GM19463 (cell line): Measurements from ENCODE around the gene PEX26.
"Not testable (repeated sequence)": the region's sequence is repeated elsewhere in the genome, so short reads cannot be mapped to it uniquely, and the experiment has no call there.

Source experiments
- ATAC-seq: cut with Tn5 transposase; IDR thresholded peaks from one replicate; pipeline ENCODE4 v1.9.1; 2021; ENCODE audit warnings: mild to moderate bottlenecking, moderate library complexity; ENCODE audit not compliant: unreplicated experiment

The PEX26 gene

DNA sequence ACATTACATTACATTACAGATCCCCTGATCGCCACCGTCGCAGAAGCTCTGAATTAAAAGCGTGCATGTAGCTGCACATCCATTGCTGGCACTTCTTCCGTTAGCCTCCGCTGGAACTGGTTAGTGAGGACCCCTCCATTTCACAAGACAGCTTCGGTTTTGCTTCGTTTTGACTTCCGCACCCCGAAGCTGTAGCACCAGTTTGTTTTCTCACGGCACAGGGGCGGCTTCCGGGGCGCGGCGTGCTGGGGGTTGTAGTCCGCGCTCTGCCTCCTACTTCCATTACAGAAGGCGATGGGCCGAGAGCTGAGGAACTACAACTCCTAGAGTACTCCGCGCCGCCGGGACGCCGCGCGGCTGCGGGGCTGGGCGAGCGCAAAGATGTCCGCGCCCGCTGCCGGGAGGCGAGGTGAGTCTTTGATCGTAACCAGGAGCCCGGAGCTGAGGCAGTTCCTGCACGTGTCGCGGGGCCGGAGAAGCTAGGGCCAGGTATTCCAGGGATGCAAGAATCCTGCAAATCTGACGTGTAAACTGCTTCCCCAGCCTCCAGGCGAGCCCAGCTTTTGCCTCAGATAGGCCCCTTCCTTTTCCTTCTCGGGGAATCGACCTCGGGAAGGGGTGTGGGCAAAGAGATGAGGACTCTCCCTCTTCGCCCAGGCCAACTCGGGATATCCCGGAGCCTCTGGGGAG is at the start of gene PEX26:
Gene PEX26, plus strand, starts transcription at position 352 of the 690 bp plus-strand sequence. CDS start 387 bp downstream, outside the sequence.
- ATAC-seq = peak; percentile 96

DNA sequence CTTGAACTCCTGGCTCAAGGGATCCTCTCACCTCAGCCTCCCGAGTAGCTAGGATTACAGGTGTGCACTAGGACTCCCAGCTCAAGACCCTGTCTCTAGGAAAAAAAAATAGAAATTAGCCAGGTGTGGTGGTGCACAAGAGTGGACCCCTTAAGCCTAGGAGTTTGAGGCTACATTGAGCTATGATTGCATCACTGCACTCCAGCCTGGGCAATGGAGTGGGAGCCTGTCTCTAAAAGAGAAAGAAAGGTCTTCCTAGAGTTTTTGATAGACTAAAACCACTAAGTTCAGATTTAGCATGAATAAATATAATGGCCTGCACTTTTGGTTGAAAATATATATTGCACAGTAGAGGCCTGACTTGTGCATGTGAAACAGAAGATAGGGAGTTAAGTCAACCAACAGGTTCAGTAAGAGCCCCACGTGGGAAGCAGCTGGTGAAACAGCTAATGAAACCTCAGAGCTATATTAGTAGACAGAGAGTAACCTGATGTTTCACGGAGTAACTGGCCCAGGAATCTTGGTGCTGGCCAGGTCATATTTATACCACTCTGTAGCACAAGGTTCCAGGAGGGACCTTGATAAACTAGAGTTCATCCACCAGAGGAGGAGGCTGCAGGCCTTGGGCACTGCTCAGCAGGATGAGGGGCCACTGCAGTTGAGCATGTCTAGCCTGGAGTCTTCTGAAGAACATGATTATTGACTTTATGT is 48.8 kb upstream of the PEX26 start:
- no peak for ATAC-seq

DNA sequence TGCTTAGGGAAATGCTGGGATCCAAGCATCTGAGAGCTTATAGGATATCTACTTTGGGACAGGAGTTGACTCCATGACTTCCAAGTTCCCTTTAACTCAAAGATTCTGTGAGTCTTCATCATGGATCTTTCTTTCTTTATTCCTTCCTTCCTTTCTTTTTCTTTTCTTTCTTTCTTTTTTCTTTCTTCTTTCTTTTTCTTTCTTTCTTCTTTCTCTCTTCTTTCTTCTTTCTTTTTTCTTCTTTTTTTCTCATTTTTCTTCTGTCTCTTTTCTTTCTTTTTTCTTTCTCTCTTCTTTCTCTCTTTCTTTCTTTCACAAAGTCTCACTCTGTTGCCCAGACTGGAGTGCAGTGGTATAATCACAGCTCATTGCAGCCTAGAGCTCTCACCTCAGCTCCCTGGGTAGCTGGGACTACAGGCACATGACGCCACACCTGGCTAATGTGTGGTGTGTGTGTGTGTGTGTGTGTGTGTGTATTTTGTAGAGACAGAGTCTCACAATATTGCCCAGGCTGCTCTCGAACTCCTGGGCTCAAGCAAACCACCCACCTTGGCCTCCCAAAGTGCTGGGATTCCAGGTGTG is 48.0 kb upstream of the PEX26 start:
- ATAC-seq = no peak

DNA sequence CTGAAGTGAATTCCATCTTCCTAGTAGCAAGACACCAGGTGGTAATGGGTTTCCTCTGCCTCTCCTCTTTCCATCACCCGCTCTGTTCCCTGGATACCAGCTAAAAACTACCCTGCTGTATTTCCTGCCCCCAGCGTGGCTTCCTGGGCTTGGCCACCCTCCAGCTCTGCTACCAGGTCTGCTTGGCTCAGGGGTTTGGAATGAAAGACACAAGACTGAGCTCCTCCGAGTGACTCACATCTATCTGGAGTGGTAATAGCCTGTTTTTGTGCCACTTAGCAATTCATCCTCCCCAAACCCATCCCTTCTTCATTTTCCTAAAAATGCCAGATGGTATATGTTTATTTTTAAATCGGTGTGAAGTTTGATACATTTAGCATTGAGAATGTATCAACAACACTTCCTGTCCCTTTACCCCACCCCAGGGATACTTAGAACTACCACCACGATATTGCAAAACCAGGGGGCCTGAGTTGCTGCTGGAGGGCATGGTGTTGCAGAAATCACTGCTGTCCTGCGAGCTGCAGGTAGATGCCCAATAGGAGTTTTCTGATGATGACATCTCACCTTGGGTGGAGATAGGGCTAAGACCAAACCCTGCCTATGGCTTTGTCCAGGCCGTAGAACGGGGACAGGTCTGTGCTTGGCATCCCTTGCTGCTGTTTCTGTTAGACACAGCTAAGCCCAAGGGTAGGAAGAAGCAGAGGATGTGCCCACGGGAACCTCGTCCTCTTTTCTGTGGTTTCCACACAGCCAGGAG is 45.9 kb upstream of the PEX26 start:
- no peak for ATAC-seq

DNA sequence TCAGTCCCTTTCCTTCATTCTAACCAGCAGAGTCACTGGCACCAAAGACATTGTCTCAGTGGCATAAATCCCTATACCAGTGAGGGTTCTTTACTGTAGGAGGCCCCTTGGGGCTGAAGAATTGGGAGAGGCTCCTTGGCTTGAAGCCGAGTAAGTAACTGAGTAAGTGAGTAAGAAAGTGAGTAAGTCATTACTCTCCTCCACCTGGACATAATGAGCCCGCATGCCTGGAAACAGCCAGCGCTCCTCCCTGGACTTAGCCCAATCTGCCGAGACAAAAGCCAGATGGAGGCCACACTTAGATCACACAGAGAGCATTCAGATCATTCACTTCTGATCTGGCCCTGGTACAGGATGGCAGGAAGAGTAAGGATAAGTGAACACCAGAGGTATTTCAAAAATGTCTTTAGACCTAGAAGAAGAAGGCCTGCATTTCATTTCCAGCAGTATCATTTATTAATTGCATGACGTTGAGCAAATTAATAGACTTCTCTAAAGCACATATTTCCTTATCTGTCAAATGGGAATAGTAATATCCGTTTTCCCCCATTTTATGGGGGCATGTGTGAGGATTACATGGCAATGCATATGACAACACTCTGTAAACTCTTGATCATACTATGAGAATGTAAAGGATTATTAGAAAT is 45.2 kb upstream of the PEX26 start:
- ATAC-seq = no peak

DNA sequence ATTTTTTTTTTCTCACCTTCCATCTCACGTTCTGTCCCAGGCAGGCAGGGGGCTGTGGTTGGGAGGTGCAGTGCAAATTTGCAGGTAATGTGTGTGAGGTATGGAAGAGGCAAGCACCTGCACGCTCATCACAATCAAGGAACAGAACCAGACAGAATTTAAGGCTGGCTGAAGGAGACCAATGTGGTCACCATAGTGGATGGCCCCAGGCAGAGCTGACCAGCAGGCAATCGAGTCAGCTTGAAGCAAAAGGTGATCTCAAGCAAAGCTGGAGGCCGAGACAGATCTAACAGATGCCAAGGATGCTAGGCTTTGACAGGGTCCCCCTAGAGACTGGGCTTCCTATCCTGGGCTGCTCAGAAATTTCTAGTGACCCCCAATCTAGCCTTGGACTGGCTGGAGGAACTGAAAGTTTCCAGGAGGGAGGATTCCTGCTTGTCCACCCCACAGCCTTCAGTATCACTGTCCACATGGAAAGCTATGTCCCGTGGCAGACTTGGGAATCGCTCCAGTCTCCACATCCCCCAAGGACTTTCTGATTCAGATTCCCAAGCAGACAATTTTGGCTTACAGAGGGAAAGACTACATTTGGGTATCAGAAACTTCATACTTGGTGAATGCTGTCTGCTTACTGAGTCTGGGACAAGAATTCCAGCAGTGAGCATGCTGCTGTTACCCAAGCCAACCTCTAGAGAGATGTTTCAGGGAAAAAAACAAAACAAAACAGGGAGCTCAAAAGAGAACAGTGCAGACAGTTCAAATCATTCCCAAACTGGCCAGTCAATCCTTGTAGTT is 44.4 kb upstream of the PEX26 start:
- no peak for ATAC-seq

DNA sequence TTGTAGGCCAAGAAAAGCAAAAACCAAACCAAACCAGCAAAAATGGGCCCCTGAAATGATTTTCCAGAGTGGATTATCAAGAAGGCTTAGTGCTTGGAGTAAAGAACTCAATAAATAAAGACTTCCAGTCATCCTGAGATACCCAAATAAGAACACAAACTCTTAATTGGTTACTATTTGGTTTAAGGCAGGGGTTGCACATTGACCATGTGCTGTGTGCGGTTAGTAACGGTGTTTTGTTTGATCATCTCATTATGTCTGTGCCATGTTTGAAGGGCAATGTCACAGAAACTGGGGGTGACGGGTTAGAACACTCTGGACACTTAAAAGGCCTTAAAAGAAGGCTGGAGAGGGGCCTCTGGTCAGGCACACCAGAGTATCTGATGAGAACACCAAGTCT is 43.7 kb upstream of the PEX26 start:
- ATAC-seq = no peak

DNA sequence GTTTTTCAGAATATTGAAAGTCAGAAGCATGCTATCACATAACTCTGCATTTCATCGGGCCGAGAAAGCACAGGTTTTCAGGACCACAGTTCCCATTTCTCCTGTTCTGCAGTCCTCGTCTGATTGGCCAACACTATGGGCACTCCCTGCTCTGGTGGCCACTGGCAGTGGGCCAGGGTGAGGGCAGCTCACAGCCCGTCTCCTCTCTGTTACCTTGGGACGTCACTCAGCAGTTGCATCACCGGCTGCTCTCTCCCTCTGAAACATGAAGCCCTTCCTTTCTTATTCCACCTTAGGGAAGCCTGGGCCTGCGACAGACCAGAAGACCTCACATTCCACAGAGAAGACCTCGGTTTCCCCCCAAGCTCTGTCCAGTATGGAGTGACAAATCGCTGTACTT is 42.0 kb upstream of the PEX26 start:
- ATAC-seq = no peak

DNA sequence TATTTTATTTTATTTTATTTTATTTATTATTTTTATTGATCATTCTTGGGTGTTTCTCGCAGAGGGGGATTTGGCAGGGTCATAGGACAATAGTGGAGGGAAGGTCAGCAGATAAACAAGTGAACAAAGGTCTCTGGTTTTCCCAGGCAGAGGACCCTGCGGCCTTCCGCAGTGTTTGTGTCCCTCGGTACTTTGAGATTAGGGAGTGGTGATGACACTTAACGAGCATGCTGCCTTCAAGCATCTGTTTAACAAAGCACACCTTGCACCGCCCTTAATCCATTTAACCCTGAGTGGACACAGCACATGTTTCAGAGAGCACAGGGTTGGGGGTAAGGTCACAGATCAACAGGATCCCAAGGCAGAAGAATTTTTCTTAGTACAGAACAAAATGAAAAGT is 36.9 kb upstream of the PEX26 start:
- not testable (repeated sequence) for ATAC-seq

DNA sequence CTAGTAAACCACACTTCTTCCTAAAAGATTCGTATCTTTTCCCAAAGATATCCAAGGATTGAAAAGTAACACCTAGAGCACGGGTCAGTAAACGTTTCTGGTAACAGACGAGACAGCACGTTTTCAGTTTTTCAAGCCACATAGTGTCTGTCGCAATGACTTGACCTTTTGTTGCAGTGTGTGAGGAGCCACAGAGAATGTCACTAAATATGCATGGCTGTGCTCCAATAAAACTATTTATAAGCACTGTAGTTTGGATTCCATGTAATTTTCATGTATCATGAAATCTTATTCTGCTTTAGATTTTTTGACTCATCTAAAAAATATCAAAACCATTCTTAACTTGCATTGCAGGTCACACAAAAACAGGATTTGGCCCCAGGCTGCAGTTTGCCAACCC is 35.1 kb upstream of the PEX26 start:
- ATAC-seq = no peak

DNA sequence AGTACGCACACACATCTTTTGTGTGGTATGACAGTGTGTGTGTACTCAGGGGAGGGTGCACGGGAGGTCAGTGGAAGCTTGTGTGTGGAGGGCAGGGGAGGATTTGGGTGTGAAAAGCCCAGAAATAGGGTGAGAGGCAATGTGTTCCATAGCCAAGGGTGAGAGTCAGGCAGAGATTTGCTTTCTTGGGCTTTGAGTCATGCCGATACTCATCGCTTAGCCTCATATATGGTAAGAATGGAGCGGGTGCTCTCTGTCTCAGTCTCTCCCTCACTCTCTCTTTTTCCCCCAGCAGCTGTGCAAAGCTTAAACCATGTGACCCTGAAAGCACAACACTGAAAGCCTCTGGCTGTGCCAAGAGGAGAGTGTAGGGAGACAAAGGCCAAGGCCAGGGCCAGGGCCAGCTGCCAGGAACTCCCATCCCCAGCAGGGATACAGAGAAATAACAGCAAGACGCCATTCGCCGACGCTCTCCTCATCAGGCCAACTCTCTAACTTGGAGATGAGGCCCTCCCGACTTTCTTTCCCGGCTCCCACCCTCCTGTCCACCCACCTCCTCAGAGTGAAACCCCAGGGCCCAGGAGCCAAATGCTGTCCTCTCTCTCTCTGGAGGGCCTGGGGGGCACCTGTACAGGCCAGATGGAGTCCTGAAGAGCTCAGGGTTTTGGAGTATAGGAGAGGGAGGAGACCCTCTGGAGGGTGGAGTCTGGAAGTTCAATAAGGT is 33.1 kb upstream of the PEX26 start:
- no peak for ATAC-seq

DNA sequence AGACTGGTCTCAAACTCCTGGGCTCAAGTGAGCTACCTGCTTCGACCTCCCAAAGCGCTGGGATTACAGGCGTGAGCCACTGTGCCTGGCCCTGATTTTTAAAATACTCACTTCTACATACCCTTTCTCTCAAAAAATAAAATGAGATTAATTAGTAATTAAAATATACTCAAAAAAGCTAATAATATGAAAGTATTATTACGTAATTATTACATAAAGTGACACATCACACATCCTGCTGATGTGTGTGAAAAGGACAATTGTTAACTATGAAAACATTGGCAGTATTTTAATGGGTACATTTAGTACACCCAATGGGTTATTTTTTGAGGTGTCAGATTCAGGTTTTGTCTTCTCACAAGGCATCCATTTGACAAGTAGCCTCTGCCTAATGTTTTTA is 32.0 kb upstream of the PEX26 start:
- no peak for ATAC-seq

DNA sequence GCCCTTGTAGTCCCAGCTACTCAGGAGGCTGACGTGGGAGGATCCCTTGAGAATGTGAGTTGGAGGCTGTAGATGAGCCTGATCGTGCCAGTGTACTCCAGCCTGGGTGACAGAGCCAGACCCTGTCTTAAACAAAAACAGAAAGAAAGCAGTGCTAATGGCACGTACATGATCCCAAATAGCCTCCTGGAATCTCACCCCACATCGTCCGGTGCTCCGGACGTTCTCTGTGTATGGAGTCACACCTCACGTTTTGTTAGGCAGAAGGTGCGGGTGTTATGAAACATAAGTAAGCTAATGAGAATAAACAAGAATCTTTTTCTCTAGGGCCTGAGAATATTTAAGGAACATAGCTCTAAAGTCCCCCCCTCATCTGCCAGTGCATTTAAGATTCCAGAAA is 29.7 kb upstream of the PEX26 start:
- ATAC-seq = no peak

DNA sequence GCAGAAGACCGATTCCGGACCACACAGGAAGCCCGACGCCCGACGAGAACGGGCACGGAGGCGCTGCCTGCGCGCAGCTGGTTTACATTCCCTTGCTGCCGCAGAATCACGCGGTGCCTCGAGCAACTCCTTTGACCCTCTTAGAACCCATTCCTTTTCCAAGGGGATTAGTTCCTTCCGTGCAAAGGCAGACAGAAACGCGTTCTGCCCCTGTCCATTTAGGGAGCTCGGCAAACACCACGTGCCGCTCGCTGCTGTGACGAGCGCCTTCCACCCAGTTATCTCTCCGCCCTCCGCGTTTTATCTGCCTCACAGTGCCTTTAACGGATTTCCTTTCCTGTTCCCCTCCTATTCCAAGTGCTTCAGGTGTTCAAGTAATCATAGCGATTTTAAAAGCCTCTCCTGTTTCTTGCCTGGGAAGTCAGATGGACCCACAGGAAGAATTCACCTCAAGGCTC is 29.3 kb upstream of the PEX26 start:
- ATAC-seq = no peak

DNA sequence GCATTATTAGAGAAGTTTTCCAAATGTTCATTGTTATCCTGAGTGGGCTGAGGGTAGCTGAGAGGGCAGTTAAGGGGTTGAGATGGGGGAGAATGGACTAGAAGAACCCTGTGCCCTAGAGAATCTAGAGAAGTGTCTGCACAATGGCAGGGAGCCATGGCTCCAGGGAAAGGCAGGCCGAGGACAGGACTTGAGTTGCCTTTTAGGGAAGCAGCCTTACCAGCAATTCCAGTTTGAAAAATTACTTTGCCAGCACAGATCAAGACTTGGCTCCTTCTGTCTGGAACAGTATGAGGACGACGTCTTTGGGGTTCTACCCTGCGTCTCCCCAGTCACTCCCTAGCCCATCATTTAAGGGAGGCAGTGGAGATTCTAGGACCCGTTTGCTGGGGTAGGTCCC is 27.7 kb upstream of the PEX26 start:
- ATAC-seq = no peak

DNA sequence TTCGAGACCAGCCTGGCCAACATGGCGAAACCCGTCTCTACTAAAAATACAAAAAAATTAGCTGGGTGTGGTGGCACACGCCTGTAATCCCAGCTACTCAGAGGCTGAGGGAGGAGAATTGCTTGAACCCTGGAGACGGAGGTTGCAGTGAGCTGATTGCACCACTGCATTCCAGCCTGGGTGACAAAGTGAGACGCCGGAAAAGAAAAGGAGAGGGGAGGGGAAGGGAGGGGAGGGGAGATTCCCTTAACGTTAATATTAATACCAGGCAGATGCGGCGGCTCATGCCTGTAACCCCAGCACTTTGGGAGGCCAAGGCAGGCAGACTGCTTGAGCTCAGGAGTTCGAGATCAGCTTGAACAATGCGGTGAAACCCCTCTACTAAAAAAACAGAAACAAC is 26.7 kb upstream of the PEX26 start:
- not testable (repeated sequence) for ATAC-seq

DNA sequence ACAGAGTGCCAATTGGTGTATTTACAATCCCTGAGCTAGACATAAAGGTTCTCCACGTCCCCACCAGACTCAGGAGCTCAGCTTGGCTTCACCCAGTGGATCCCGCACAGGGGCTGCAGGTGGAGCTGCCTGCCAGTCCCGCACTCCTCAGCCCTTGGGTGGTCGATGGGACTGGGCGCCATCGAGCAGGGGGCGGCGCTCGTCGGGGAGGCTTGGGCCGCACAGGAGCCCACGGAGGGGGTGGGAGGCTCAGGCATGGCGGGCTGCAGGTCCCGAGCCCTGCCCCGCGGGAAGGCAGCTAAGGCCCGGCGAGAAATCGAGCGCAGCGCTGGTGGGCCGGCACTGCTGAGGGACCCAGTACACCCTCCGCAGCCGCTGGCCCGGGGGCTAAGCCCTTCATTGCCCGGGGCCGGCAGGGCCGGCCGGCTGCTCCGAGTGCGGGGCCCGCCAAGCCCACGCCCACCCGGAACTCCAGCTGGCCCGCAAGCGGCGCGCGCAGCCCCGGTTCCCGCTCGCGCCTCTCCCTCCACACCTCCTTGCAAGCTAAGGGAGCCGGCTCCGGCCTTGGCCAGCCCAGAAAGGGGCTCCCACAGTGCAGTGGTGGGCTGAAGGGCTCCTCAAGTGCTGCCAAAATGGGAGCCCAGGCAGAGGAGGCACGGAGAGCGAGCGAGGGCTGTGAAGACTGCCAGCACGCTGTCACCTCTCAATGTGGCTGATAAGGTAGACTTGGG is 24.4 kb upstream of the PEX26 start:
- not testable (repeated sequence) for ATAC-seq

DNA sequence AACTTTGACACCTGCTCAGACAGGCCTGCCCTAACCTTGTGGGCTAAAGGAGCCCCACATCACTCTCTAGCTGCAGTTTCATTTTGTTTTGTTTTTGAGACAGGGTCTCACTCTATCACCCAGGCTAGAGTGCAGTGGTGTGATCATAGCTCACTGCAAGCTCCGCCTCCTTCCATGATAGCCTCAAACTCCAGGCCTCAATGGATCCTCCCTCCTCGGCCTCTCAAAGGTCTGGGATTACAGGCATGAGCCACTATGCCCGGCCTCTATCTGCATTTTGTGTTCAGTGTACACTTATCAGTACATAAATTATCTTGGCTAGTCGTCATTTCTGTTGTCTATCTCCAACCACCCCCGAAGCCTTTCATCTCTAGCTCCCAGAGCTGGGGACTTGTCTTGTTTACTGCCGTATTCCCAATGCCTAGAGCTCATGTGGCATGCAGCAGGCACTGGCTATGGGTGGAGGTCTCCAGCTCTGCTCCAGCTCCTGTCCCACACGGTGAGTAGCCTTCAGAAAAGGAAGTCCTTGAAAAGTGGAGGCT is 22.1 kb upstream of the PEX26 start:
- ATAC-seq = no peak
